Keratinocyte (primary cell): Measurements from ENCODE around the gene PHLDB3.

Experiments
- EZH2 ChIP-seq: IDR thresholded peaks from one replicate; pipeline ENCODE4 v1.6.1; 2012; ENCODE audit warnings: inconsistent platforms, mild to moderate bottlenecking, low read length, moderate library complexity
- TF ChIP-seq, protein P1 (sequence below), 3 experiments: IDR thresholded peaks in 1 of 3; conservative IDR thresholded peaks in 1 of 3; optimal IDR thresholded peaks in 1 of 3; 2 replicates in 2 of 3; 3 replicates in 1 of 3; pipeline versions ENCODE3 to v1.5.1; 2011; ENCODE audit warnings: low read length in 3 of 3, mild to moderate bottlenecking in 3 of 3, moderate library complexity in 2 of 3, control low read depth in 1 of 3, inconsistent platforms in 1 of 3; ENCODE audit not compliant: insufficient read depth in 2 of 3; ENCODE audit errors: extremely low read depth in 1 of 3

DNA sequence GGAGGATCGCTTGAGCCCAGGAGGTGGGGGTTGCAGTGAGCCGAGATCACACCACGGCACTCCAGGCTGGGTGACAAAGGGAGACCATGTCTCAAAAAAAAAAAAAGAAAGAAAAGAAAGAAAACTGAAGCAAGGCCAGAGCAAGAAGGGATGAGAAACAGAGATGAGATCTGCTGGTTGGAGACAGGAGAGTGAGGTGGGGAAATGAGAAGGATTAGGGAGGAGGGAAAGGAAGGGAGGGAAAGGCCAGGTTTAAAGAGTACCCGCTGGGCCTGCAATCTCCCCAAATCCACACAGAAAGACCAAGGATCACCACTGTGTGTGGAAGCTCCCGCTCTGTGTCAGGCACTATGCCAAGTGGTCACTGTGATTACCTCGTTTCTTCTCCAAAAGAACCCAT, 22.8 kb downstream of the PHLDB3 start:
- TF ChIP-seq, protein P1, sequence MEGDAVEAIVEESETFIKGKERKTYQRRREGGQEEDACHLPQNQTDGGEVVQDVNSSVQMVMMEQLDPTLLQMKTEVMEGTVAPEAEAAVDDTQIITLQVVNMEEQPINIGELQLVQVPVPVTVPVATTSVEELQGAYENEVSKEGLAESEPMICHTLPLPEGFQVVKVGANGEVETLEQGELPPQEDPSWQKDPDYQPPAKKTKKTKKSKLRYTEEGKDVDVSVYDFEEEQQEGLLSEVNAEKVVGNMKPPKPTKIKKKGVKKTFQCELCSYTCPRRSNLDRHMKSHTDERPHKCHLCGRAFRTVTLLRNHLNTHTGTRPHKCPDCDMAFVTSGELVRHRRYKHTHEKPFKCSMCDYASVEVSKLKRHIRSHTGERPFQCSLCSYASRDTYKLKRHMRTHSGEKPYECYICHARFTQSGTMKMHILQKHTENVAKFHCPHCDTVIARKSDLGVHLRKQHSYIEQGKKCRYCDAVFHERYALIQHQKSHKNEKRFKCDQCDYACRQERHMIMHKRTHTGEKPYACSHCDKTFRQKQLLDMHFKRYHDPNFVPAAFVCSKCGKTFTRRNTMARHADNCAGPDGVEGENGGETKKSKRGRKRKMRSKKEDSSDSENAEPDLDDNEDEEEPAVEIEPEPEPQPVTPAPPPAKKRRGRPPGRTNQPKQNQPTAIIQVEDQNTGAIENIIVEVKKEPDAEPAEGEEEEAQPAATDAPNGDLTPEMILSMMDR (optimal IDR thresholded peaks at IDR 0.05 in 1 of 3, IDR thresholded peaks at IDR 0.05 in 1 of 3, conservative IDR thresholded peaks at IDR 0.05 in 1 of 3; ENCODE audit: extremely low read depth in 1 of 3, insufficient read depth in 2 of 3, low read length in 3 of 3), result no peak
- TF ChIP-seq EZH2, result no peak
